SK-N-SH (cell line): ENCODE measurements around the gene OSGEP.
"Not testable (repeated sequence)": the region's sequence is repeated elsewhere in the genome, so short reads cannot be mapped to it uniquely, and the experiment has no call there.

Experiments used
- CTCF ChIP-seq: fragments of 200-600 bp; sonication (generic); IDR thresholded peaks from 2 replicates; pipeline ENCODE4 v1.6.1; 2017; ENCODE audit warnings: antibody characterized with exemption, mild to moderate bottlenecking, moderate library complexity
- EZH2phosphoT487 ChIP-seq: fragments of 200-600 bp; sonication (generic); IDR thresholded peaks from 2 replicates; pipeline ENCODE4 v1.6.1; 2017; ENCODE audit warnings: low read depth, mixed run types, mild to moderate bottlenecking, antibody characterized with exemption, moderate library complexity, borderline replicate concordance
- FOSL2 ChIP-seq: IDR thresholded peaks from 2 replicates; pipeline ENCODE4 v1.4.0; 2012; ENCODE audit warnings: low read depth, mild to moderate bottlenecking, moderate library complexity, borderline replicate concordance
- FOXJ3 ChIP-seq: sonication (generic); formaldehyde crosslinking; IDR thresholded peaks from 2 replicates; pipeline ENCODE4 v1.5.1; 2020; ENCODE audit warnings: mild to moderate bottlenecking, missing genetic modification reagents
- GATA2 ChIP-seq: sonication (generic); formaldehyde crosslinking; IDR thresholded peaks from 2 replicates; pipeline ENCODE4 v1.5.0; 2020; ENCODE audit warnings: mild to moderate bottlenecking, missing genetic modification reagents
- NRF1 ChIP-seq: IDR thresholded peaks from 2 replicates; pipeline ENCODE4 v1.6.1; 2012; ENCODE audit warnings: low read depth, mild to moderate bottlenecking, low read length
- REST ChIP-seq: IDR thresholded peaks from 2 replicates; pipeline ENCODE4 v1.6.1; 2012; ENCODE audit warnings: mild to moderate bottlenecking, low read depth, low read length, moderate library complexity
- SMC3 ChIP-seq: IDR thresholded peaks from 2 replicates; pipeline ENCODE4 v1.6.1; 2012; ENCODE audit warnings: low read depth, low read length, improper control_type of control experiment
- TAF1 ChIP-seq: IDR thresholded peaks from 2 replicates; pipeline ENCODE4 v1.6.1; 2012; ENCODE audit warnings: low read depth, mild to moderate bottlenecking, low read length, moderate library complexity, borderline replicate concordance
- TCF12 ChIP-seq: IDR thresholded peaks from 2 replicates; pipeline ENCODE4 v1.4.0; 2012
- USF1 ChIP-seq: IDR thresholded peaks from 2 replicates; pipeline ENCODE4 v1.4.0; 2012; ENCODE audit warnings: low read depth, borderline replicate concordance
- USF2 ChIP-seq: fragments of 150-350 bp; IDR thresholded peaks from 2 replicates; pipeline ENCODE4 v1.6.1; 2017; ENCODE audit warnings: antibody characterized with exemption, low read length, low read depth, borderline replicate concordance
- YY1 ChIP-seq: IDR thresholded peaks from 2 replicates; pipeline ENCODE4 v1.4.0; 2012; ENCODE audit warnings: low read depth, mild to moderate bottlenecking
- ZBTB33 ChIP-seq: IDR thresholded peaks from 2 replicates; pipeline ENCODE4 v1.4.0; 2012; ENCODE audit warnings: low read depth, borderline replicate concordance

GRCh38 chr14:20452831-20453230 lies 1.8 kb downstream of the OSGEP start:
- not testable (repeated sequence) for TF ChIP-seq NRF1; YY1; EZH2phosphoT487; FOXJ3 (CRISPR knock-in tag); GATA2; CTCF; TAF1; FOSL2; TCF12; USF2; REST; SMC3; USF1; ZBTB33
